Stimulated activated CD4-positive, alpha-beta T cell treated with anti-CD3 and anti-CD28 coated beads, TNF-alpha, amount 100 ng/mL, for 1 hour (primary cell): ENCODE results near the gene GAGE12E.
"Not testable (repeated sequence)": the region's sequence is repeated elsewhere in the genome, so short reads cannot be mapped to it uniquely, and the experiment has no call there.

Source experiments
- DNase-seq, 3 donors: peaks; one replicate each; pipeline ENCODE4 v3.0.0-alpha.2; 2020; ENCODE audit warnings: low read depth in 3 of 3, low spot score in 1 of 3

The GAGE12E gene

GRCh38 chrX:49550989-49551388 lies at the start of gene GAGE12E:
Gene GAGE12E, plus strand, starts transcription at chrX:49551289. Its CDS starts 1,155 bp downstream, at chrX:49552444.
- not testable (repeated sequence) for DNase-seq

DNA sequence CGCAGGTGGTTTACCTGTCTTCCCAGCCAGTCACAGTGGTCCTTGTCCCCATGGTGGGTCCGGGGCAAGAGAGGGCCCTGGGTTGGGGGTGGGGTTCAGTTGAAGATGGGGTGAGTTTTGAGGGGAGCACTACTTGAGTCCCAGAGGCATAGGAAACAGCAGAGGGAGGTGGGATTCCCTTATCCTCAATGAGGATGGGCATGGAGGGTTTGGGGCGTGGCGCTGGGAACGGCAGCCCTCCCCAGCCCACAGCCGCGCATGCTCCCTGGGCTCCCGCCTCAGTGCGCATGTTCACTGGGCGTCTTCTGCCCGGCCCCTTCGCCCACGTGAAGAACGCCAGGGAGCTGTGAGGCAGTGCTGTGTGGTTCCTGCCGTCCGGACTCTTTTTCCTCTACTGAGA lies 19.2 kb upstream of the GAGE12E start, which contains the start of gene GAGE12C:
TSS of gene GAGE12C (plus strand) at position 301 of the 400 bp plus-strand sequence. CDS start 1,155 bp downstream, outside the sequence.
- not testable (repeated sequence) for DNase-seq

- DNase-seq = not testable (repeated sequence)
These were observed 9.7 kb upstream of the GAGE12E start, which contains the start of gene GAGE12D for GRCh38 chrX:49541433-49541832. Gene GAGE12D, plus strand, starts transcription at chrX:49541733. Its CDS starts 1,155 bp downstream, at chrX:49542888.

DNA sequence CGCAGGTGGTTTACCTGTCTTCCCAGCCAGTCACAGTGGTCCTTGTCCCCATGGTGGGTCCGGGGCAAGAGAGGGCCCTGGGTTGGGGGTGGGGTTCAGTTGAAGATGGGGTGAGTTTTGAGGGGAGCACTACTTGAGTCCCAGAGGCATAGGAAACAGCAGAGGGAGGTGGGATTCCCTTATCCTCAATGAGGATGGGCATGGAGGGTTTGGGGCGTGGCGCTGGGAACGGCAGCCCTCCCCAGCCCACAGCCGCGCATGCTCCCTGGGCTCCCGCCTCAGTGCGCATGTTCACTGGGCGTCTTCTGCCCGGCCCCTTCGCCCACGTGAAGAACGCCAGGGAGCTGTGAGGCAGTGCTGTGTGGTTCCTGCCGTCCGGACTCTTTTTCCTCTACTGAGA lies 9.5 kb downstream of the GAGE12E start, which contains the start of gene GAGE12F:
TSS of gene GAGE12F (plus strand) at position 301 of the 400 bp plus-strand sequence. CDS start 1,155 bp downstream, outside the sequence.
- DNase-seq = not testable (repeated sequence)

DNA sequence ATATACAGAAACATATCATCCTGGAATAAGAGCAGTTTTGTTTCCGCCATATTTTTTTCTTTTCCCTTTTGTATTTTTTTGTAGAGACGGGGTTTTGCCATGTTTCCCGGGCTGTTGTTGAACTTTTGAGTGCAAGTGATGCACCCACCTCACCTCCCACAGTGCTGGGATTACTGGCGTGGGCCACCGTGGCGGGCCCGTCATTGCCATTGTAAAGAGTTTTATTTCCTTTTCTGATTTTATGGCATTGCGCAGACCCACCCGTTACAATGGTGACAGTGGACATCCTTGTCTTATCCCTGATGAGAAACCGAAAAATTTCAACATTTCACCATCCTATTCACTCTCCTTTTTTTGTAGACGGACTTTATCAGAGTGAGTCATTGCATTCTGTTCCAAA lies 17.6 kb downstream of the GAGE12E start:
- not testable (repeated sequence) for DNase-seq

DNA sequence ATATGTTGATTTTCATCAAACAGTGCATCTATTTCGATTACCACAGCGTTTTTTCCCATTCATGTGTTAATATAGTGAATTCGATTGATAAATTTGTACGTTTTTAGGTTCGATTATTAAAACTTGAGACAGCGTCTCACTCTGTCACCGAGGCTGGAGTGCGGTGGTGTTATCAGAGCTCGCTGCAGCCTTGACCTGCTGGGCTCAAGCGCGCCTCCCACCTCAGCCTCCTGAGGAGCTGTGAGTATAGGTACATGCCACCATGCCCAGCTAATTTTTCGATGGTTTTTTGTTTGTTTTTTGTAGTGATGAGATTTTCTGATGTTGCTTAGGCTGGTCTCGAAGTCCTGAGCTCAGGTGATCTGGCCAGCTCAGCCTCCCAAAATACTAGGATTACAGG lies 18.1 kb downstream of the GAGE12E start:
- not testable (repeated sequence) for DNase-seq

DNA sequence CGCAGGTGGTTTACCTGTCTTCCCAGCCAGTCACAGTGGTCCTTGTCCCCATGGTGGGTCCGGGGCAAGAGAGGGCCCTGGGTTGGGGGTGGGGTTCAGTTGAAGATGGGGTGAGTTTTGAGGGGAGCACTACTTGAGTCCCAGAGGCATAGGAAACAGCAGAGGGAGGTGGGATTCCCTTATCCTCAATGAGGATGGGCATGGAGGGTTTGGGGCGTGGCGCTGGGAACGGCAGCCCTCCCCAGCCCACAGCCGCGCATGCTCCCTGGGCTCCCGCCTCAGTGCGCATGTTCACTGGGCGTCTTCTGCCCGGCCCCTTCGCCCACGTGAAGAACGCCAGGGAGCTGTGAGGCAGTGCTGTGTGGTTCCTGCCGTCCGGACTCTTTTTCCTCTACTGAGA lies 19.0 kb downstream of the GAGE12E start, which contains the start of gene GAGE12G:
TSS of gene GAGE12G (plus strand) at position 301 of the 400 bp plus-strand sequence. CDS start 1,155 bp downstream, outside the sequence.
- not testable (repeated sequence) for DNase-seq

- DNase-seq = not testable (repeated sequence)
These were observed 28.6 kb downstream of the GAGE12E start, which contains the start of gene GAGE12H for GRCh38 chrX:49579649-49580048. Gene GAGE12H, plus strand, starts transcription at chrX:49579949. Its CDS starts 1,155 bp downstream, at chrX:49581104.

DNA sequence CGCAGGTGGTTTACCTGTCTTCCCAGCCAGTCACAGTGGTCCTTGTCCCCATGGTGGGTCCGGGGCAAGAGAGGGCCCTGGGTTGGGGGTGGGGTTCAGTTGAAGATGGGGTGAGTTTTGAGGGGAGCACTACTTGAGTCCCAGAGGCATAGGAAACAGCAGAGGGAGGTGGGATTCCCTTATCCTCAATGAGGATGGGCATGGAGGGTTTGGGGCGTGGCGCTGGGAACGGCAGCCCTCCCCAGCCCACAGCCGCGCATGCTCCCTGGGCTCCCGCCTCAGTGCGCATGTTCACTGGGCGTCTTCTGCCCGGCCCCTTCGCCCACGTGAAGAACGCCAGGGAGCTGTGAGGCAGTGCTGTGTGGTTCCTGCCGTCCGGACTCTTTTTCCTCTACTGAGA lies 38.1 kb downstream of the GAGE12E start, which contains the start of gene GAGE2A:
TSS of gene GAGE2A (plus strand) at position 301 of the 400 bp plus-strand sequence. CDS start 1,155 bp downstream, outside the sequence.
- DNase-seq = not testable (repeated sequence)

GRCh38 chrX:49589769-49590478 lies 38.8 kb downstream of the GAGE12E start:
- DNase-seq = not testable (repeated sequence)

GRCh38 chrX:49590488-49590887 lies 39.4 kb downstream of the GAGE12E start:
- not testable (repeated sequence) for DNase-seq

DNA sequence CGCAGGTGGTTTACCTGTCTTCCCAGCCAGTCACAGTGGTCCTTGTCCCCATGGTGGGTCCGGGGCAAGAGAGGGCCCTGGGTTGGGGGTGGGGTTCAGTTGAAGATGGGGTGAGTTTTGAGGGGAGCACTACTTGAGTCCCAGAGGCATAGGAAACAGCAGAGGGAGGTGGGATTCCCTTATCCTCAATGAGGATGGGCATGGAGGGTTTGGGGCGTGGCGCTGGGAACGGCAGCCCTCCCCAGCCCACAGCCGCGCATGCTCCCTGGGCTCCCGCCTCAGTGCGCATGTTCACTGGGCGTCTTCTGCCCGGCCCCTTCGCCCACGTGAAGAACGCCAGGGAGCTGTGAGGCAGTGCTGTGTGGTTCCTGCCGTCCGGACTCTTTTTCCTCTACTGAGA lies 47.6 kb downstream of the GAGE12E start, which contains the start of gene GAGE1:
TSS of gene GAGE1 (plus strand) at position 301 of the 400 bp plus-strand sequence. CDS start 1,155 bp downstream, outside the sequence.
- not testable (repeated sequence) for DNase-seq
